Stimulated activated CD4-positive, alpha-beta T cell treated with anti-CD3 and anti-CD28 coated beads, Interleukin-15, amount 100 ng/mL, for 1 hour (primary cell): ENCODE measurements around the gene SLC44A4.
A peak's percentile ranks its signal among the peaks of the same experiment; 100 is the strongest.
"Not testable (repeated sequence)": the region's sequence is repeated elsewhere in the genome, so short reads cannot be mapped to it uniquely, and the experiment has no call there.

Source experiments
- DNase-seq, 2 donors: peaks; one replicate each; pipeline ENCODE4 v3.0.0-alpha.2; 2020; ENCODE audit warnings: low read depth in 1 of 2, low spot score in 1 of 2

The SLC44A4 gene

DNA sequence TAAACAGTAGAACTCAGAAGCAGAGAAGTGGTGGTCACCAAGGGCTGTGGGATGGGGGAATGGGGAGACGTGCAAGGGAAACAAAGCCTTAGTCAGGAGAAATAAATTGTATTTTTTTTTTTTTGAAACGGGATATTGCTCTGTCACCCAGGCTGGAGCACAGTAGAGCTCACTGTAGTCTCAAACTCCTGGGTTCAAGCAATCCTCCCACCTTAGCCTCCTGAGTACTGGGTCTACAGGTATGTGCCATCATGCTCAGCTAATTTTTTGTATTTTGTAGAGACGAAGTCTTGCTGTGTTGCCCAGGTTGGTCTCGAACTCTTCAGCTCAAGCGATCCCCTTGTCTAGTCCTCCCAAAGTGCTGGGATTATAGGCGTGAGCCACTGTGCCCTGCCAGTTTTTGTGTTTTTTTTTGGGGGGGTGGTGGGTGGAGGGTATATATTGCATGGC is 47.9 kb downstream of the SLC44A4 start:
- no peak for DNase-seq

DNA sequence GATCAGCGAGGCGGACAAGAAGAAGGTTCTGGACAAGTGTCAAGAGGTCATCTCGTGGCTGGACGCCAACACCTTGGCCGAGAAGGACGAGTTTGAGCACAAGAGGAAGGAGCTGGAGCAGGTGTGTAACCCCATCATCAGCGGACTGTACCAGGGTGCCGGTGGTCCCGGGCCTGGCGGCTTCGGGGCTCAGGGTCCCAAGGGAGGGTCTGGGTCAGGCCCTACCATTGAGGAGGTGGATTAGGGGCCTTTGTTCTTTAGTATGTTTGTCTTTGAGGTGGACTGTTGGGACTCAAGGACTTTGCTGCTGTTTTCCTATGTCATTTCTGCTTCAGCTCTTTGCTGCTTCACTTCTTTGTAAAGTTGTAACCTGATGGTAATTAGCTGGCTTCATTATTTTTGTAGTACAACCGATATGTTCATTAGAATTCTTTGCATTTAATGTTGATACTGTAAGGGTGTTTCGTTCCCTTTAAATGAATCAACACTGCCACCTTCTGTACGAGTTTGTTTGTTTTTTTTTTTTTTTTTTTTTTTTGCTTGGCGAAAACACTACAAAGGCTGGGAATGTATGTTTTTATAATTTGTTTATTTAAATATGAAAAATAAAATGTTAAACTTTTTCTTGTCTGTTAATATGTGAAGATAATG is 49.0 kb downstream of the SLC44A4 start:
- DNase-seq, result no peak

DNA sequence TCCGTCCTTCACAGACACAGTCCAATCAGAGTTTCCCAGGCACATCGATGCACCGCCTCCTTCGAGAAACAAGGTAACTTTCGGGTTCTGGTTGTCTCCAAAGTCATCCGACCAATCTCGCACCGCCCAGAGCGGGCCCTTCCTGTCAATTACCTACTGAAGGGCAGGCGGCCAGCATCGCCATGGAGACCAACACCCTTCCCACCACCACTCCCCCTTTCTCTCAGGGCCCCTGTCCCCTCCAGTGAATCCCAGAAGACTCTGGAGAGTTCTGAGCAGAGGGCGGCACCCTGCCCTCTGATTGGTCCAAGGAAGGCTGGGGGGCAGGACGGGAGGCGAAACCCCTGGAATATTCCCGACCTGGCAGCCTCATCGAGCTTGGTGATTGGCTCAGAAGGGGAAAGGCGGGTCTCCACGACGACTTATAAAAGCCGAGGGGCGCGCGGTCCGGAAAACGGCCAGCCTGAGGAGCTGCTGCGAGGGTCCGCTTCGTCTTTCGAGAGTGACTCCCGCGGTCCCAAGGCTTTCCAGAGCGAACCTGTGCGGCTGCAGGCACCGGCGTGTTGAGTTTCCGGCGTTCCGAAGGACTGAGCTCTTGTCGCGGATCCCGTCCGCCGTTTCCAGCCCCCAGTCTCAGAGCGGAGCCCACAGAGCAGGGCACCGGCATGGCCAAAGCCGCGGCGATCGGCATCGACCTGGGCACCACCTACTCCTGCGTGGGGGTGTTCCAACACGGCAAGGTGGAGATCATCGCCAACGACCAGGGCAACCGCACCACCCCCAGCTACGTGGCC is 51.3 kb downstream of the SLC44A4 start, which contains the start of gene HSPA1B:
HSPA1B (plus strand) TSS at position 453 of the 794 bp plus-strand sequence; CDS start at position 666, 213 bp downstream.
- DNase-seq, result peak; percentile 66 to 83

DNA sequence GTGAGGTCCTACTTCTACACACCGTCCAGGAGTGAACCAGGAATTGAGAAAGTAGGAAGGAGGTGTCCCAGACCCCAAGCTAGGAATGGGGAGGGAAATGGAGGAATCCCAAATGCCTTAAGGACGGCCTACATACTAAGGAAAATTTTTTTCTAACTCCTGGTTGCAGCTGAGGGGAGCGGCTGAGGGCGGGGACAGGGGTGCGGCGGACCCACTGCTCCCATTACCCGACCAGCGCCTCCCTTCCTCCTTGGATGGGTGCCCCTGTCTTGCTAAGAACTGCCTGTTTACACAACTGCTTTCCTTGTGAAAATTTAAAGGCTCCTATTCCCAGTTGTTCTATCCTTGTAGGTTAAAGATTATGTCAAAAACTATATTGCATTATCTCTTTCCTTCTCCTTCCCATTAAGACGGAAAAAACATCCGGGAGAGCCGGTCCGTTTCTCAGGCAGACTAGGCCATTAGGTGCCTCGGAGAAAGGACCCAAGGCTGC is 52.0 kb downstream of the SLC44A4 start:
- DNase-seq, result no peak

DNA sequence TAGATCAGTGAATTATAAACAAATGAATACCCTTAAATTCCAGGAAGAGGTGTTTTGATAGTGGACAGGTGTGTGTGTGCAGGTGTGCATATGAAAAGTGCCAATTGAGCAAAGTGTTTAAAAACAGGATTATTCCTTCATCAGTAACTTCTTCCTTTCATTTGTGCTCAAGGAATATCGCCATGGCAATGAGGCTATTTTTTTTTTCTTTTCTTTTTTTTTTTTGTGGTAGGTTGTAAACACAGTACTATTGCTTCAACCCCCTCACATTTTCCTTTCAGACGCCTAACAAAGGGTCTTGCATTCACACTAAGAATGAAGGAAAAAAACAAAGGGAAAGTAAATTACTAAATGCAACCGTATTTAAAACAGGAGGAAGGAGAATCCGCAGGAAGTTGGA is 53.2 kb downstream of the SLC44A4 start:
- no peak for DNase-seq

DNA sequence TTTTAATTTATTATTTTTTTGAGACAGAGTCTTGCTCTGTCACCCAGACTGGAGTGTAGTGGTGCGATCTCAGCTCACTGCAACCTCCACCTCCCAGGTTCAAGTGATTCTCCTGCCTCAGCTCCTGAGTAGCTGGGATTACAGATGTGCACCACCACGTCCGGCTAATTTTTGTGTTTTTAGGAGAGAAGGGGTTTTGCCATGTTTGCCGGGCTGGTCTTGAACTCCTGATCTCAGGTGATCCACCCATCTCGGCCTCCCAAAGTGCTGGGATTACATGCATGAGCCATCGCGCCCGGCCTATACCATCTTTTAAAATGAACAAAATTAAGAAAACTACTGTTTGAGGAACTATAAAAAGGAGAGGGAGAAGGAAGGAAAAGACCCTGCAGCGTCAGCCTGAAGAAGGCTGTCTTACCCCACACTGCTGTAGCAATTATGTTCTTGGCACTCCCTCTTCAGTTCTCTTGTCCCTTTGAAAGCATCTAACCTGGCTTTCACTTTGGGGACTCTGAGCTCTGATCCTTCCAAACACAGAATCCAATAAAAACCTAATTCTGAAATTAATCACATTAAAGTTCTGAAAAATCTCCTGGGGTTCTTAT is 55.1 kb downstream of the SLC44A4 start:
- DNase-seq, result not testable (repeated sequence)

DNA sequence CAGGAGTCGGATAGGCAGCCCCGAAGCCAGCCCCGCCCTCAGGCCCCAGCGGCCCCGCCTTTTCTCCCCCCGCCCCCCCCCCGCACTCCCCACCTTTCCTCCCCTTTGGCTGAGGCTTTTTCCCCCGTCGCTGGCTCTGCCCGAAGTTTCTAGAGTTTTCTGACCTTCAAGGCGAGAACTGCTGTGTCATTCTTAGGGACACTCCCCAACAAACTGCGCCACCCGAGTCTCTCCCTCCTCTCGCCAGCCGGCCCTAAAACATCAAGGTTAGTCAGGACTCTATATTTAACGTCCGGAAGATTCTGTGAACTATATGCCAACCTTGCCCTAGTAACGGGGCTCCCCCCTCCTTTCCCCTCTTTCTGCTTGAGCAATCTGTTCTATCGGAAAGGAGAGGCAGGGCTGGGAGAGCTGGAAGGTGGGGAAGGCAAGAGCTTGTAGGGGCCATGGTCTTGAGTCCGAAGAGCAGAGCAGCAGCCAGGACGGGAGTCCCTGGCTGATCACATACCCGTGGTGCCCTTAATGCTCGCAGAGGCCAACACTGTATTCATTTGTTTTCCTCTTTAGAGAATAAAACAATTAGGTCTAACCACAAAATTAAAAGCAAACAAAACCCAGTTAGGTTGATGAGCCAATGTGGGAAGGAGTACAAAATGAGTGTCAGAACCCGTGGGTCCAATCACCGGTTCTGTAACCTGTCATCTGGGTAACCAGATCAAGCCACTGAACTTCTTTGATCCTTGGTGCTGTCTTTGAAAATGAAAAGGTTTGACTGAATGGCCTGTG is 56.6 kb downstream of the SLC44A4 start:
- no peak for DNase-seq

DNA sequence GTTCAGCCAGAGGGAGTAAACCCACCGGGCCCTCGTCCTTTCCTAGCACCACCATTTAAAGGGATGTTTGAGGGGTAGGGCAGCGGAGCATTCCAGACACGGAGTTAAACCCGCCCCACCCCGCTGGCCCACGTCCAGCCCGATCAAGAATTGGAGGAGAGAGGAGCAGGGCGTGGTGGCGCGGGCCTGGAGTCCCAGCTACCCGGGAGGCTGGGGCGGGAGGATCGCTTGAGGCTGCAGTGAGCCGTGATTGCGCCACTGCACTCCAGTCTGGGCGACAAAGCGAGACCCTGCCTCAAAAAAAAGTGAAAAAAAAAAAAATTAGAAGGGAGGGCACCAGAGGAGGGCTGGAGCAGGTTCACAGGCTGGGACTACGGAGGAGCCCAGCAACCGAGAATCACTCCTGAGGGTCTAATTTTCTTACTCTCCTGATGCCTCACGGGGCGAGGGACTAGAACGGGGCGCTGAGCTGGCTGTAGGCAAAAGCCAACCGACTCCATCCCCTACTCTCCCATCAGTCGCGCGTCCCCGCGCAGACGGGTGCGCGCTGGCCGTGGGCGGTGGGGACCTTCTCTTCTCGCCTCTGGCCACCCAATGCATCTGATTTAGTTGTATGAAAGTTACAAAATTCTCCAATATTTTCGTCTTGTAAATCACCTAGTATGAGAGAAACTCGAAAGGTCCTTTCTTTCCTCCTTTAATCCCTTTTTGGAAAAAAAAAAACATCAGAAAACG is 57.3 kb downstream of the SLC44A4 start:
- DNase-seq, result peak in 1 of 2 donors; percentile 71

DNA sequence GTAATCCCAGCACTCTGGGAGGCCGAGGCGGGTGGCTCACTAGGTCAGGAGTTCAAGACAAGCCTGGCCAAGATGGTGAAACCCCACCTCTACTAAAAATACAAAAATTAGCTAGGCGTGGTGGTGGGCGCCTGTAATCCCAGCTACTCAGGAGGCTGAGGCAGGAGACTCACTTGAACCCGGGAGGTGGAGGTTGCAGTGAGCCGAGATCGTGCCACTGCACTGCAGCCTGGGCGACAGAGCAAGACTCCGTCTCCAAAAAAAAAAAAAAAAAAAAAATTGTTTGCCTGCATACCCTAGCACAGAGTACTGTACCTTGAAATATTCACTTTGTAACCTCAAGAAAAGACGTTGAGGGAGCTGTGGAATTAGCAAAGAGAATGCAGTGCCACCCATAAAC is 58.4 kb downstream of the SLC44A4 start:
- DNase-seq, result not testable (repeated sequence)

DNA sequence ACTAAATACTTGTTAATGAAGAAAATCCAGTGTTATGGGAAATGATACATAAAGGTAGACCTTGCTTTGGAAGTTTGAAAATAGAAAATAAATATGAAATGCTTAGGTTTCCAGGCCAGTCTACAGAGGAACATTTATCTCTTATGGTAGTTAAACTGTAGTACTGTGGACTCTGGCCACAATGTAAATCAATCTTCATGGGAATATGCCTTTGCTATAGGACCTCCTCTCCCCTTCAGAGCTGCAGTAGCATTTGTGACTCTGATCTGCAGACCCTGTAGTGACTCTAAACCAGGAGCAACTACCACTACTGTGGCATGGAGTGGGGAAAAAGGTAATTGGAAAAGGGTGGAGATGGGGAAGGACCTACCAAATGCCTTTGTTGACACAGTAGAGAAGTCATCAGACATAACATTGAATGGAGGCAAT is 58.9 kb downstream of the SLC44A4 start:
- DNase-seq, result no peak

DNA sequence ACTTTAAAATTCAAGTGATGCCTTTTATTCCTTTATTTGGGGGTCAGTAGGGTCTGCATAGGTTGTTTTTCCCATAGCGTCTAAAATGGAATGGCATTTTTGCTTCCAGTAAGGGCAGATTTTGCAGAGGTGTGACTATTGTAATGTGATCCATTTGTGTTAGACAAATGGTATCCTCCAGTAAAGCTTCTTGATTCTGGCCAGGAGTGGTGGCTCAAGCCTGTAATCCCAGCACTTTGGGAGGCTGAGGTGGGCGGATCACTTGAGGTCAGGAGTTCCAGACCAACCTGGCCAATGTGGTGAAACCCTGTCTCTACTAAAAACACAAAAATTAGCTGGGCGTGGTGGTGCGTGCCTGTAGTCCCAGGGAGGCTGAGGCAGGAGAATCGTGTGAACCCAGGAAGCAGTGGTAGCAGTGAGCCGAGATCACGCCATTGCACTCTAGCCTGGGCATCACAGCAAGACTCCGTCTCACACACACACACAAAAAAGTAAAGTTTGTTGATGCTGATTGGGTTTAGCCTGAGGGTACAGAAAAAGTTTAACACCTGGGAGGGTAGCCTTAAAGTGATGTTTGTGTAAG is 60.8 kb downstream of the SLC44A4 start:
- DNase-seq, result not testable (repeated sequence)

DNA sequence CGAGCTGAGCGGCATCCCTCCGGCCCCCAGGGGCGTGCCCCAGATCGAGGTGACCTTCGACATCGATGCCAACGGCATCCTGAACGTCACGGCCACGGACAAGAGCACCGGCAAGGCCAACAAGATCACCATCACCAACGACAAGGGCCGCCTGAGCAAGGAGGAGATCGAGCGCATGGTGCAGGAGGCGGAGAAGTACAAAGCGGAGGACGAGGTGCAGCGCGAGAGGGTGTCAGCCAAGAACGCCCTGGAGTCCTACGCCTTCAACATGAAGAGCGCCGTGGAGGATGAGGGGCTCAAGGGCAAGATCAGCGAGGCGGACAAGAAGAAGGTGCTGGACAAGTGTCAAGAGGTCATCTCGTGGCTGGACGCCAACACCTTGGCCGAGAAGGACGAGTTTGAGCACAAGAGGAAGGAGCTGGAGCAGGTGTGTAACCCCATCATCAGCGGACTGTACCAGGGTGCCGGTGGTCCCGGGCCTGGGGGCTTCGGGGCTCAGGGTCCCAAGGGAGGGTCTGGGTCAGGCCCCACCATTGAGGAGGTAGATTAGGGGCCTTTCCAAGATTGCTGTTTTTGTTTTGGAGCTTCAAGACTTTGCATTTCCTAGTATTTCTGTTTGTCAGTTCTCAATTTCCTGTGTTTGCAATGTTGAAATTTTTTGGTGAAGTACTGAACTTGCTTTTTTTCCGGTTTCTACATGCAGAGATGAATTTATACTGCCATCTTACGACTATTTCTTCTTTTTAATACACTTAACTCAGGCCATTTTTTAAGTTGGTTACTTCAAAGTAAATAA is 61.5 kb downstream of the SLC44A4 start:
- DNase-seq, result not testable (repeated sequence)

DNA sequence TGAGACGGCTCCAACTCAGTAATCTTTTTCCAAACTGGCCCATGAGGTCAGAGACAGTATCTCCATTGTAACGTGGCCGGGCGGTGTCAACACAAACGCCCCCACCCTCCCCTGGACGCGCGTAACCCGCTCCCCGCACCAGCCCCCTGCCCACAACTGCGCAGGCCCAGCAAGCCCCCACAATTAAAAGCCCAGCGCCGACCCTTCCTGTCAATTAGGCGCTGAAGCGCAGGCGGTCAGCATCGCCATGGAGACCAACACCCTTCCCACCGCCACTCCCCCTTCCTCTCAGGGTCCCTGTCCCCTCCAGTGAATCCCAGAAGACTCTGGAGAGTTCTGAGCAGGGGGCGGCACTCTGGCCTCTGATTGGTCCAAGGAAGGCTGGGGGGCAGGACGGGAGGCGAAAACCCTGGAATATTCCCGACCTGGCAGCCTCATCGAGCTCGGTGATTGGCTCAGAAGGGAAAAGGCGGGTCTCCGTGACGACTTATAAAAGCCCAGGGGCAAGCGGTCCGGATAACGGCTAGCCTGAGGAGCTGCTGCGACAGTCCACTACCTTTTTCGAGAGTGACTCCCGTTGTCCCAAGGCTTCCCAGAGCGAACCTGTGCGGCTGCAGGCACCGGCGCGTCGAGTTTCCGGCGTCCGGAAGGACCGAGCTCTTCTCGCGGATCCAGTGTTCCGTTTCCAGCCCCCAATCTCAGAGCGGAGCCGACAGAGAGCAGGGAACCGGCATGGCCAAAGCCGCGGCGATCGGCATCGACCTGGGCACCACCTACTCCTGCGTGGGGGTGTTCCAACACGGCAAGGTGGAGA is 63.6 kb downstream of the SLC44A4 start, which contains the start of the genes HSPA1A and HSPA1L:
HSPA1A (plus strand) TSS at position 519 of the 814 bp plus-strand sequence; CDS start at position 733, 214 bp downstream.
HSPA1L (minus strand) TSS at position 259 of the 814 bp plus-strand sequence. CDS start 3,311 bp downstream, outside the sequence.
- DNase-seq, result peak in 1 of 2 donors; percentile 36

DNA sequence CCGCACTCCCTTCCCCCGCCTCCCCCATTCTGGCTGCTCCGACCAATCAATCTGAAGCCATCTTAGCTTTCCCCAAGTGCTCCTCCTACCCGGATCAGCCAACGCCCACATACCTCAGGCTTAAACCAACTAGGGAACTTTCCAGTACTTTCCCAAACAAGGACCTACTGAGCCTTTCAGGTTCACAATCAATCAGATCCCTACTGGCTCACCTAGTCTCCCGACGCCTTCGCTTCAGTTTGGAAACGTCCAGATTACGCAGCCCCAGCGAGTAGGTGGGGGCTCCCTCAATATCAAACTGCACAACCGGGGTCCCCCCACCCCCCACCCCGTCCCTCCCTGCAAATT is 64.1 kb downstream of the SLC44A4 start:
- peak in 1 of 2 donors; percentile 50 for DNase-seq

DNA sequence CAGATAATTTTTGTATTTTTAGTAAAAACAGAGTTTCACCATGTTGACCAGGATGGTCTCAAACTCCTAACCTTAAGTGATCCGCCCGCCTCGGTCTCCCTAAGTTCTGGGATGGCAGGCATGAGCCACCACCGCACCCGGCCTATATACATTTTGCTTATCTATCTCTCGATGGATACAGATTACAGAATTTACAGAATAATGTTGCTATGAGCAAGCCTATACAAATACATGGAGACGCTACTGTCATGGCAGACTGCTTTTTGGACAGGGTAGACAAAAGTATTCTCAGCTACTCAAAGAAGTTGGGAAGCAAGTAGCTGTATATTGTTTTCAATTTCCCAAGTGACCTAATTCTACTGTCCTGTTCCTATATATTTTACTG is 65.3 kb downstream of the SLC44A4 start:
- DNase-seq, result no peak
